DMS114 treated with DMSO at 0.1 percent for 48 hours (cell line): ENCODE data around the gene CLDN1.

Experiments used
- DNase-seq: peaks from one replicate; lab custom pipeline; 2025; ENCODE audit not compliant: unreplicated experiment; lab: John Stamatoyannopoulos, UW

CLDN1 gene

DNA sequence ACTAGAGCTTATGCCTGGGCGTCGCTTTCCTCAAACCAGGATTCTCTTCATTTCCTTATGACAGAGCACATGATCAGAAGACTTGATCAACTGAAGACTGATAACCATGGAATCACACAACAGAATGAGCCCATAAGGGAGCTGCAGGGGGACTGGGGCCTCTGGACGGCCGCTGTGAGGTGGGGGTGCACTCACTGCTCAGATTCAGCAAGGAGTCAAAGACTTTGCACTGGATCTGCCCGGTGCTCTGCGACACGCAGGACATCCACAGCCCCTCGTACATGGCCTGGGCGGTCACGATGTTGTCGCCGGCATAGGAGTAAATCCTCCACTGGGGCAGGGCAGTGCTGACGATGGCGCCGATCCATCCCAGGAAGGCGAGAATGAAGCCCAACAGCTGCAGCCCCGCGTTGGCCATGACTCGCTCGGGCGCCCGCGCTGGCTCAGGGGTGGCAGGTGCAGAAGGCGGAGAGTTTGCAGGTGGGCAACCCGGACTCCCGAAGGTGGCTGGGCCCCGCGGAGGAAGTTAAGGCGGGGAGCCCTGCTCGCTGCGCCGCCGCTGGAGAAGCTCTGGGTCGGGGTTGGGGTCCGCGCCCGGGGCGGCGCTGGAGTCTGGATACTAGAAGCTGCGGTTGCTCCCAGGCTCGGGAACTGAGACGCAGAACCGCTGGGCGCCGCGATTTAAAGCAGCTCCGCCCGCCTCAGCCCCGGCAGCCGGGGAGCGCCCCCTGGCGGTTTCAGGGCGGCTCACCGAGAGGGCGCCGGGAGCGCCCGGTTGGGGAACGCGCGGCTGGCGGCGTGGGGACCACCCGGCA, at the start of gene CLDN1:
CLDN1 (minus strand) TSS at position 658 of the 815 bp plus-strand sequence; CDS start at position 418, 240 bp downstream.
- peak; percentile 16 for DNase-seq

DNA sequence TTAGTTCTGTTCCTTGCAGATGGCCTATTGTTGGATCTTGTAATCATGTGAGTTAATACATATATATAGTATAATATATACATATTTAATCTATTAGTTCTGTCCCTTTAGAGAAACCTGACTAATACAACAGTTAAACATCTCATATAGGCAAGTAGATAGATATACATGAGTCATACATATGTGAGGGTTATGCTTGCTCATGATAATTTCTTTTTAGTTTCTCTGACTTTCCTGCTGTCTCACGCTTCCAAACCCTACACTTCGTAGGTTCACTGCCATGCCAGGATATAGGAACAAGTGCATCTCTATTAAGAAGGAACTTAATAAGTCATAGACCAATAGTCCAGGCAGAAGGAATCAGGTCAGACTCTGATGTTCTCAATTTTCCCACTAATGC, 48.9 kb upstream of the CLDN1 start:
- DNase-seq: no peak

- DNase-seq: no peak
Measured at GRCh38 chr3:190370369-190370768, 48.1 kb upstream of the CLDN1 start.

- DNase-seq: no peak
Measured at GRCh38 chr3:190369668-190370295, 47.5 kb upstream of the CLDN1 start.

DNA sequence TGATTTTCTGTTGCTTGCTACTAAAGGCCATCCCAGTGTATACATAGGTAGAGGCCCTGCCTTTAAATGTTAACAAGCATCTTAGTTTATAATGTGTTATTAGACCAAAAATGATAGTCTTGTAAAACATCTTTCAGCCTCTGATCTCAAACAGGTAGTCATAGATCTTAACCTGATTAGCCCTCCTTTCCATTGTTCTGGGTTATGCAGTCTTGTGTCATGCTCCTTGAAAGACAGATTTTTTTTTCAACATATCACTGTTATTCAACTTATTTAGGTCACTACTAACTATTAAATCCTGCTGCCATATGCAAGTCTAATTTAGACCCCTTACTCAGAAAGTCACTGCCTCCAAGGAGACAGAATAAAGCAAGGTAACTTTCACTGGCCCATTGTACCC, 46.6 kb upstream of the CLDN1 start:
- DNase-seq: no peak

GRCh38 chr3:190366133-190366532, 43.9 kb upstream of the CLDN1 start:
- DNase-seq: no peak

GRCh38 chr3:190362258-190362657, 40.0 kb upstream of the CLDN1 start:
- no peak for DNase-seq

DNA sequence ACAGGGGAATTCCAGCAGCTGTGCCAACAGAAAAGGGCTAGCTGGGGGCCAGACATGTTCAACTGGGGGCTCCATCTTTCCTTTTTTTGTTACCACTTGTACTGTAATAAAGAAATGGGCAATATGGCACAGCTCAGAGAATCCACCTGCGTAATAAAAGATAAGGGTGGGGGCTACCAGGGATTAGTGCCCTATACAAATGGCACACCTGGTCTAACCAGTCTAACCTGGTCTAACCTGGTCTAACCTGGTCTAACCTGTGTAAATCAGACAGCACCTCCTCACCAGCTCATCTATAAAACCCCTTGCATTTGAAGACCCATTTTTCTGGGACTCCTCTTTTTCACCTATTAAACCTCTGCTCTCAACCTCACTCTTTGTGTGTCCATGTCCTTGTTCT, 39.5 kb upstream of the CLDN1 start:
- DNase-seq: no peak

GRCh38 chr3:190360228-190360627, 38.0 kb upstream of the CLDN1 start:
- DNase-seq: no peak

- DNase-seq: no peak
Measured at GRCh38 chr3:190359813-190360212, 37.6 kb upstream of the CLDN1 start.

- DNase-seq: no peak
Measured at GRCh38 chr3:190357468-190357867, 35.2 kb upstream of the CLDN1 start.

DNA sequence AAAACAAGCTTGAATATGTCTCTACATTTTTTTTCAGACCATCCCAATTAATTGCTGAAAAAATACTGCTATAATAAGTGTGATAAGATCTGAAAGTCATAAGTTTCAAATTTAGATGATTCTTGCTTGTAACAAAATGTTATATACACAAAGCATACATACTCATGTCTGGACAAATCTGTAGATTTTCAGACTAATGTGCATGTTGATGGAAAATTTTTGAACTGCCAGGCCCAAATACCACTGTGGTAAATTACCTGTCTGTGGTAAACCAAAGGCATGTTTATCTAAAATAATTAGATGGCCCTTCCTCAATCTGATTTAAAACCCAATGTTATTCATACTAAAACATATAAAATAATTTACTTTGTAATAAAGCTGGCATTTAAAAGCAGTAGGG, 34.0 kb upstream of the CLDN1 start:
- no peak for DNase-seq

DNA sequence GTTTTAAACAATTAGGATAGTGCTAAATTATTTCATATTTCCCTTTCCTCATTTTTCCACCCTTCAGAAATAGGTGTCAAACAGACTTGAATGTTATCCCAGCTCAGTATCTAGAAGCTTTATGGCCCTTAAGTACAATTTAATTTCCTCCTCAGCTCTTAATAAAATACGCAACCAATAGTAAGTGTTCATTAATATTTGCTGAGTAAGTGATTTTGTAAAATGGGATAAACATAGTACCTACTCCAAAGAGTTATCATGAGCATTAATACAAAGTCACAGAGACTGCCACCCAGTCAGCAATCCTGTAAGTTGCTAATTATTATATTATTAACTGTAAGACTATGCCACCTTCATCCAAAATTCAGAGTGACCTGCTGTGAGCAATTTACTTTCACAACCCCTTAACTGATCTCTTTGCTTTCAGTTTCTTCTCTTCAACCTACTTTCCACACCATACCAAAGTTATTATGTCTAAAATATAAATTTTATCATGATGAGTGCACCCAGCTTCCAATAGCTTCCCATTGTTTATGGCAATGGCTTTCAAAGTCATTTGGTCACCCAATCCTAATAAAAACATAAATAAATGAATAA, 30.7 kb upstream of the CLDN1 start:
- no peak for DNase-seq

- no peak for DNase-seq
Measured at GRCh38 chr3:190346541-190346940, 24.3 kb upstream of the CLDN1 start.

- no peak for DNase-seq
Measured at GRCh38 chr3:190345878-190346277, 23.6 kb upstream of the CLDN1 start.

DNA sequence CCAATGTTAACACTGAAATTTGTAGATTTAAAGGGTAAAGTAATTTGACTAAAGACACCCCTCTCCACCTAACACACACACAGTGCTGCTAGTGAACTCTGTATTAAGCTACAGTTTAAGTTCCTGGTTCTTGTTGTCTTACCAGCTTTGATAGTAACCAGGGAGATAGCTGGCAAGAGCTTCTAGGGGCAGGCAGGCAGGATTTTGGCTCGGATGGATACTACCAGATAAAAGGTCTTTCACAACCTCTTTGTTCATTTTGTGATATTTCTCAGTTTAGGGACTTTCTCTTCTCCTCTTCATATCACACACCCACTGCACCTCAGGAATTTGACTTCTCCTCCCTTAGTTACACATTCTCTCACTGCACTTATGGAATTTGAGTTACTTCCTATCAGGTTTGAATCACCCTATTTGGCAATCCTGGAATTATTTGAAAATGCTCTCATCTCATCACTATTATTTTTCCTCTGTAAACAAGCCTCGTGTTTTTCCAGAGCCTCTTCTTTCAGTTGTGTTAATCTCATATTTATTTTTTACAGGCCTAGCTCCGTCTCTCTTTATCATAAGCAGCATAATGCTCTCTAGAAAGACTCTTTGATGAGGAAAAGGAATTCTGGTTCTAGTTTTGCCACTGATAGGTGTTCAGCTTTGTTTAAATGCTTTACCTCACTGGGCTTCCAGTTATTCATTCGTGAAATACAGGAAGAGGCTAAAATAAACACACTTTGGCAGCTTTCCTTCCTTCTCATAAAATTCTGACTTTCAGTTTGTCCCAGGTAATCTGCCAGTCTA, 23.0 kb upstream of the CLDN1 start:
- no peak for DNase-seq

DNA sequence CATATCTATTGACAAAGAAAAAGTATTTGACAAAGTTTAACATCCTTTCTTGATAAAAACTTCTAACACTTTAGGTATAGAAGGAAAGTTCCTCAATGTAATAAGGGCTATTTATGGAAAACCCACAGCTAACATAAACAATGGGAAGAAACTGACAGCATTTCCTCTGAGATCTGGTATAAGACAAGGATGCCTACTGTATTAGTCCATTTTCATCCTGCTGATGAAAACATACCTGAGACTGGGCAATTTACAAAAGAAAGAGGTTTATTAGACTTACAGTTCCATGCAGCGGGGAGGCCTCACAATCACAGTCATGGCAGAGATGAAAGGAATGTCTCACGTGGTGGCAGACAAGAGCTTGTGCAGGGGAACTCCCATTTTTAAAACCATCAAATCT, 17.8 kb upstream of the CLDN1 start:
- no peak for DNase-seq

- no peak for DNase-seq
Measured at GRCh38 chr3:190339130-190339529, 16.9 kb upstream of the CLDN1 start.

GRCh38 chr3:190338717-190339116, 16.5 kb upstream of the CLDN1 start:
- no peak for DNase-seq

DNA sequence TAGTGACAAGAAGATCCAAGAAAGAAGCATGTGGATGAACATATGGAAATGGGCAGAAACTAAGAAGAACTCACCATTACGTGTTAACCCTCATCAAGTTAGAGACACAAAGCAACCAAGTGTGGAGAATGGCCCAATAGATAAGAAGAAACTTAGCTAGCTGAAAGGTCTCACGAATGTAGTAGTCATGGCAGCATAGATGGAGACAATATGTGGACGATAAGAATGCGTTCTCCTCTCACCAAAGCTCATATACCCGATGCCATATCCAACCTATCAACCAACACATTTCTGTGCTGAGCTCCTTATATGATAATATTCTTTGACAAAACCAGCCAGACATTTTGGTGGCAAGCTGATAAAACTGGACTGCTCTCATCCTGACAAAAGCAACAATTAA, 15.1 kb upstream of the CLDN1 start:
- DNase-seq: no peak

- DNase-seq: no peak
Measured at GRCh38 chr3:190336516-190337189, 14.4 kb upstream of the CLDN1 start.
